ENCODE data around the gene SNX3.

- TF ChIP-seq CTCF (IDR thresholded peaks at IDR 0.05) (no peak), POLR2AphosphoS5 (IDR thresholded peaks at IDR 0.05) (no peak), POLR2A (IDR thresholded peaks at IDR 0.05) (no peak)
Observed at GRCh38 chr6:108252055-108252454, 8.8 kb downstream of the SNX3 start.
